Effector memory CD4-positive, alpha-beta T cell (primary cell): ENCODE data around the gene SYCE1L.

Source experiments
- DNase-seq, 3 donors: peaks; one replicate each; pipeline ENCODE4 v3.0.0-alpha.2; 2020
- H3K27ac ChIP-seq: 2 replicates; pipeline ENCODE4 v1.7.0; 2013; ENCODE audit warnings: mild to moderate bottlenecking, low read length, moderate library complexity; ENCODE audit not compliant: insufficient read depth, poor library complexity, severe bottlenecking
- H3K27me3 ChIP-seq: replicated peaks from 2 replicates; pipeline ENCODE4 v1.7.0; 2013; ENCODE audit warnings: mild to moderate bottlenecking, low read length; ENCODE audit not compliant: insufficient read depth, control insufficient read depth, poor library complexity, severe bottlenecking
- H3K36me3 ChIP-seq: 2 replicates; pipeline ENCODE4 v1.7.0; 2013; ENCODE audit warnings: mild to moderate bottlenecking, low read length, moderate library complexity; ENCODE audit not compliant: control insufficient read depth, insufficient read depth
- H3K4me1 ChIP-seq: 2 replicates; pipeline ENCODE4 v1.7.0; 2013; ENCODE audit warnings: low read length, mild to moderate bottlenecking; ENCODE audit not compliant: control insufficient read depth, insufficient read depth, poor library complexity, severe bottlenecking
- H3K4me3 ChIP-seq: 2 replicates; pipeline ENCODE4 v1.7.0; 2013; ENCODE audit warnings: low read length, low read depth, mild to moderate bottlenecking; ENCODE audit not compliant: insufficient read depth, poor library complexity, severe bottlenecking
- H3K9me3 ChIP-seq: 2 replicates; pipeline ENCODE4 v1.7.0; 2013; ENCODE audit warnings: mild to moderate bottlenecking, low read length, moderate library complexity; ENCODE audit not compliant: control insufficient read depth

Gene SYCE1L

DNA sequence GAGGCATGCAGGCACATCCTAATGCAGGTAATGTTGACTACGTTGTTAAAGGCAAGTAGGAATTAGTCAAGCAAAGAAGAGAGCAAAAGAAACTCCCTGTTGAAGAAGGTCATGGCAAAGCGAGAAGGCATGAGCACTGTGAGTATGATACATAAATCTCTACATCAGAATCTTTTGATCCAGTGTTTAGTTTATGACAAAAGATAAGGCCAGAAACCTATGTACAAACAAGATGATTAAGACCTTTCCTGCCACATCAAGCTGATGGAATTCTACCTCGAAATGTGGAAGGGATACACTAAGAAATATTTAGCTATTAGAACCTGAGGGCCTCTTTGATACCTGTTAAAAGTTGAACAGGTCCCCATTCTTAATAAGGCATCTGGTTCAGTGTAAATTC is 20.2 kb downstream of the SYCE1L start:
- Histone ChIP-seq H3K9me3 (no peaks in the 10 kb centered on the region), H3K4me1 (no peaks in the 10 kb centered on the region), H3K36me3 (no peaks in the 10 kb centered on the region), H3K27ac (no peak overlapping the region), H3K27me3 (no peaks in the 10 kb centered on the region), H3K4me3 (no peak overlapping the region)
- no peak for DNase-seq

DNA sequence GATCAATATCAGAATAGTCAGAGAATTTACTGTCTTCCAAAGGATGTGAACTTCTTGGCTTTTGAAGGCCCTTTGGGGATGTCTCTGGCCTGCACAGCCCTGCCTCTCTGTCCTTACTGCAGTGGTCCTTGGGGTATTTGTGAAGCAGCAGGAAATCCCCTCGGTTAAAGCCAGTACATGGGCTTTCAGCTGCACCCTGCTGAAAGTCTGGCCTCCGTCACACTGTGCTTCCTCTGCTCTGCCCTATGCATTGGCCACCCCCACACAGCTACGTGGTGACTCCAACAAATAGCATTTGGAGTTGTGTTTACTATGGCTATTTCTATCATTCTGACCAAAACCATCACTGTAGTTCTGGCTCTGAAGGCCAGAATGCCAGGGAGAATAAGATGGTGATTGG is 21.2 kb downstream of the SYCE1L start:
- no peak overlapping the region for H3K27ac ChIP-seq
- H3K4me1 ChIP-seq: no peaks in the 10 kb centered on the region
- H3K4me3 ChIP-seq: no peak overlapping the region
- no peaks in the 10 kb centered on the region for H3K27me3 ChIP-seq
- no peaks in the 10 kb centered on the region for H3K36me3 ChIP-seq
- DNase-seq: no peak
- H3K9me3 ChIP-seq: no peaks in the 10 kb centered on the region

DNA sequence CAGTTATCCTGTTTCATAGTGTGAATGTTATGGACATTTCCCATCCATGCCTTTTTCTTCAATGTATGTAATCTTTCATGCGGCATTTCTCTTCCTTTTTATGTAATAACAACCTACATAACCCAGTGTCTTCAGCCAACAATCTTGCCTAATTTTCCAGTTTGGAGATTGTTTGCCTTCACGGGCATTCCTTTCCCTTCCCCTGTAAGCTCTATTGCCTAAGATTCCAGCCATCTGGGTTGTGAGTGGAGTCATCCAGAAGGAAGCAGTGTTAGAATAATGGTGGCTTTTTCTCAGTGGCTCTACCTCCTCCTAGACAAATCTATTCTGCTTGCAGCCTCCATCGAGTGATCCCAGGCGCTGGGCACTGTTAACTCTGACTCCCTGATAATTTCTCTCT is 22.3 kb downstream of the SYCE1L start:
- DNase-seq: no peak
- Histone ChIP-seq H3K36me3 (no peaks in the 10 kb centered on the region), H3K4me3 (no peak overlapping the region), H3K27me3 (no peaks in the 10 kb centered on the region), H3K4me1 (no peaks in the 10 kb centered on the region), H3K27ac (no peak overlapping the region), H3K9me3 (no peaks in the 10 kb centered on the region)

DNA sequence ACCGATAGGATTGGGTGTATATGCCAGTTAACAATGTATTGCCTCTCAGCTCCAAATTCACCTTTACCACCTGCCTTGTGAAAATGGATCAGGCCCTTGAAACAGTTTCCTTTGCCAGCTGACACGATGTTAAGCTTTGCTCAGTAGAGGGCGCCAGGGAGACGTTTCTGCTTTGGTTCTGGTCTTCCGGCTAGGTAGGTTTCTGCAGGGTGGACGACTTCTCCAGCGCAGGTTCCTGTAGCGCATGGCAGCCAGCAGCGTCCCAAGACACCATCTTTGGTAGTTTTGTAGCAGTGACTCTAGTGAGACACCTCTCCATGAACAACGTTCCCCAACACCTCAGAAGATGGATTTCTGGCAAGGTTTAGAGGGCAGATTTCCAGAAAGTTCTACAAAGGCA is 24.0 kb downstream of the SYCE1L start:
- Histone ChIP-seq H3K4me1 (no peaks in the 10 kb centered on the region), H3K27ac (no peak overlapping the region), H3K4me3 (no peak overlapping the region), H3K9me3 (no peaks in the 10 kb centered on the region), H3K36me3 (no peaks in the 10 kb centered on the region), H3K27me3 (no peaks in the 10 kb centered on the region)
- DNase-seq: no peak

DNA sequence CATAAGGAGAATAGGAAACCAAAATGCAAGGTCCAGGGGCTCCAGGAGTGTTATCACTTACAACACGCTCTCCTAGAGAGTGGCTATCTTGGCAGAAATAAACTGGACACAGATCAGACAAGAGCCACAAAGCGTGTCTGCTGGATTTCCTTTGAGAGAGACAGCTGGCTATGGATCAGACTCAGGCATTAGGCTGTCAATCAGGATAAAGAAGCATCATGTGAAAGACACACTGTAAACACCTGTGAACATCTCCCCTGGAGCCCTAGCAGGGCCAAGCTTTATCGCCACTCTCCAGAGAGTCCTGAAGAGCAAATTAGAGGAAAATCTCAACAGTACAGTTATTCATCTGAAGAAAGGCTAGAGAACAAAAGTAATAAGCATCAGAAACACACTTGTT is 26.0 kb downstream of the SYCE1L start:
- Histone ChIP-seq H3K4me1 (no peaks in the 10 kb centered on the region), H3K4me3 (no peak overlapping the region), H3K9me3 (no peaks in the 10 kb centered on the region), H3K36me3 (no peaks in the 10 kb centered on the region), H3K27me3 (no peaks in the 10 kb centered on the region), H3K27ac (no peak overlapping the region)
- DNase-seq: no peak

- H3K4me1 ChIP-seq: no peaks in the 10 kb centered on the region
- no peak for DNase-seq
- no peak overlapping the region for H3K27ac ChIP-seq
- H3K9me3 ChIP-seq: no peaks in the 10 kb centered on the region
- no peaks in the 10 kb centered on the region for H3K27me3 ChIP-seq
- no peak overlapping the region for H3K4me3 ChIP-seq
- H3K36me3 ChIP-seq: no peaks in the 10 kb centered on the region
Observed at GRCh38 chr16:77227745-77228144, 28.5 kb downstream of the SYCE1L start.

DNA sequence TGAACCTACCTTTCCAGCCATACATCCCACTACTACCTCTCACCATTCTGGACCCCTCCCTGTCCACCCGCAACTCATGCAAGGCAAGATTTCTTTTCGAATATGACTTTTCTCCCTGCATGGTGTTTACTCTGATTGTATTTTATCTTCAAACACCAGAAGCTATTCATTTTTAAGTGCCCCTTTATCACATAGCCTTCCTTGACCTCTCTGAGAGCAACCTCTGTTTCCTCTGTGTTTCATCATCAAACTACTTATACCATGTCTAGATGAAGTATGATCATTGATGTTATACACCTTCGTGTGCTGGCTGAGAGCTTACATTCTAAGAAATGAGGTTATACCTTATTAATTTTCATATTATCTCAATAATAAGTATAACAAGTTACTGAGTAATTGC is 31.8 kb downstream of the SYCE1L start:
- no peaks in the 10 kb centered on the region for H3K9me3 ChIP-seq
- H3K27me3 ChIP-seq: no peaks in the 10 kb centered on the region
- H3K4me1 ChIP-seq: no peaks in the 10 kb centered on the region
- no peak overlapping the region for H3K4me3 ChIP-seq
- H3K27ac ChIP-seq: no peak overlapping the region
- H3K36me3 ChIP-seq: no peaks in the 10 kb centered on the region
- no peak for DNase-seq

DNA sequence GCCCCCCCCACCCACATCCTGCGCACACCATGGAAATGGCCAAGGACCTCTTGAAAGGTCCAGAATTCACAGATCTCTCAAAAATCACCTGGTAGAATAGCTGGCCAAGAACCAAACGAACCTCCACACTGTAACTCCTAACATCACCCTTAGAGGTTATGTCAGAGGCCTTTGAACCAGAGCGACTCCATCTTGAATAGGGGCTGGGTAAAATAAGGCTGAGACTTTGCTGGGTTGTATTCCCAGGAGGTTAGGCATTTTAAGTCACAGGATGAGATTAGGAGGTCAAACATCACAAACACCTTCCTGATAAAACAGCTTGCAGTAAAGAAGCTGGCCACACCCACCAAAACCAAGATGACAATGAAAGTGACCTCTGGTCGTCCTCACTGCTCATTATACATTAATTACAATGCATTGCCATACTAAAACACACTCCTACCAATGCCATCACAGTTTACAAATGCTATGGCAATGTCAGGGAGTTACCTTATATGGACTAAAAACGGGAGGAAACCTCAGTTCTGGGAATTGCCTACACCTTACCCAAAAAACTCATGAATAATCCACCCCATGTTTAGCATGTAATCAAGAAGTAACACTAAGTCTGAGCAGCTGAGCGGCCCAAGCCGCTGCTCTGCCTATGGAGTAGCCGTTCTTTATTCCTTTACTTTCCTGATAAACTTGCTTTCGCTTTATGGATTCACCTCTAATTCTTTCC is 34.8 kb downstream of the SYCE1L start:
- H3K36me3 ChIP-seq: no peaks in the 10 kb centered on the region
- no peaks in the 10 kb centered on the region for H3K27me3 ChIP-seq
- no peak overlapping the region for H3K4me3 ChIP-seq
- H3K27ac ChIP-seq: no peak overlapping the region
- H3K9me3 ChIP-seq: no peaks in the 10 kb centered on the region
- DNase-seq: no peak
- peaks cover 3% of the 10 kb centered on the region for H3K4me1 ChIP-seq

GRCh38 chr16:77234611-77235010 is 35.4 kb downstream of the SYCE1L start:
- Histone ChIP-seq H3K9me3 (no peaks in the 10 kb centered on the region), H3K36me3 (no peaks in the 10 kb centered on the region), H3K27me3 (no peaks in the 10 kb centered on the region), H3K4me1 (peaks cover 3% of the 10 kb centered on the region), H3K4me3 (no peak overlapping the region), H3K27ac (no peak overlapping the region)
- DNase-seq: no peak

DNA sequence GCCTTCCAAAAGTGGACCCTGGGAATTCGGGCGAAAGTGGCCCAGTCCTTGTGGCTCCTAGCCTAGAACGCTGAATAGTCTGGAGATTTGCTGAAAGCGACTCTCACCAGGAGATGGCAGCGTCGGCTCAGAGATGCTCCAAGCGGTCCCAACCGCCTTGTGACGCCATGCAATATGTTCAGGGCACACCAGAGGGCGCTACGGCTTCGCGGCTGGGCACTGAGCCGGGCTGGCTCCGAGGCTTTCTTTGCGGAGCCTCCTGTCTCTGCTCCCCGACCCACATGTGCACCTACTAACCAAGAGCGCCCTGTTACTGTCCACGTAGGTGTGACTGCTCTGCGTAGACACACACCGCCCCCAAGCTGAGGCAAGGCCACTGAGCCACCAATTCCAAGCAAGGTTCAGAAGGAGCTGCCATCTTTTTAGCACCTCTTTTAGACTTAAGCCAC is 36.9 kb downstream of the SYCE1L start:
- peak; percentile 69 to 75 (median 69) for DNase-seq
- peaks cover 3% of the 10 kb centered on the region for H3K4me1 ChIP-seq
- no peak overlapping the region for H3K27ac ChIP-seq
- no peaks in the 10 kb centered on the region for H3K36me3 ChIP-seq
- peak overlapping the region; percentile 11 for H3K4me3 ChIP-seq
- H3K9me3 ChIP-seq: no peaks in the 10 kb centered on the region
- H3K27me3 ChIP-seq: no peaks in the 10 kb centered on the region
